ENCODE measurements around the gene TRABD2B. TPM values are rescaled to one million over a fixed set of nuclear protein-coding genes. Genes with fewer than 3 reads are reported as not detected.

Gene TRABD2B
- total RNA-seq, 2 donors from 2014 or later, result 3.1 to 8.1 TPM

- no peak overlapping the region for H3K4me3 ChIP-seq
- H3K4me1 ChIP-seq, result peaks cover 0 to 34% of the 10 kb centered on the region in 2 donors
- H3K27ac ChIP-seq, result no peak overlapping the region
- TF ChIP-seq CTCF (IDR thresholded peaks at IDR 0.05), result no peak
- H3K36me3 ChIP-seq, result no peaks in the 10 kb centered on the region
- no peaks in the 10 kb centered on the region for H3K27me3 ChIP-seq
- no peaks in the 10 kb centered on the region for H3K9me3 ChIP-seq
- no peak for DNase-seq (ENCODE audit: low spot score)
Measured at GRCh38 chr1:47981667-47982350, 15.4 kb downstream of the TRABD2B start.

GRCh38 chr1:47980501-47980900, 16.7 kb downstream of the TRABD2B start:
- Histone ChIP-seq H3K27me3 (no peaks in the 10 kb centered on the region), H3K36me3 (no peaks in the 10 kb centered on the region), H3K27ac (no peak overlapping the region), H3K4me3 (no peak overlapping the region), H3K9me3 (no peaks in the 10 kb centered on the region), H3K4me1 (peaks cover 0 to 21% of the 10 kb centered on the region in 2 donors)
- no peak for DNase-seq (ENCODE audit: low spot score)
- no peak for TF ChIP-seq CTCF (IDR thresholded peaks at IDR 0.05)

GRCh38 chr1:47979724-47980123, 17.5 kb downstream of the TRABD2B start:
- Histone ChIP-seq H3K27ac (no peak overlapping the region), H3K4me3 (no peak overlapping the region), H3K36me3 (no peaks in the 10 kb centered on the region), H3K27me3 (no peaks in the 10 kb centered on the region), H3K9me3 (no peaks in the 10 kb centered on the region), H3K4me1 (peaks cover 0 to 14% of the 10 kb centered on the region in 2 donors)
- TF ChIP-seq CTCF (IDR thresholded peaks at IDR 0.05), result no peak
- DNase-seq (ENCODE audit: low spot score), result no peak

- Histone ChIP-seq H3K27ac (no peak overlapping the region), H3K9me3 (no peaks in the 10 kb centered on the region), H3K27me3 (no peaks in the 10 kb centered on the region), H3K4me3 (no peak overlapping the region), H3K4me1 (peaks cover 0 to 2% of the 10 kb centered on the region in 2 donors), H3K36me3 (no peaks in the 10 kb centered on the region)
- DNase-seq (ENCODE audit: low spot score), result no peak
- no peak for TF ChIP-seq CTCF (IDR thresholded peaks at IDR 0.05)
Measured at GRCh38 chr1:47978486-47978885, 18.7 kb downstream of the TRABD2B start.

GRCh38 chr1:47976728-47977127, 20.5 kb downstream of the TRABD2B start:
- Histone ChIP-seq H3K36me3 (no peaks in the 10 kb centered on the region), H3K27ac (no peak overlapping the region), H3K4me3 (no peak overlapping the region), H3K27me3 (no peaks in the 10 kb centered on the region), H3K4me1 (peaks cover 3 to 12% of the 10 kb centered on the region in 2 donors), H3K9me3 (no peaks in the 10 kb centered on the region)
- DNase-seq (ENCODE audit: low spot score), result no peak
- TF ChIP-seq CTCF (IDR thresholded peaks at IDR 0.05), result no peak

- no peaks in the 10 kb centered on the region for H3K36me3 ChIP-seq
- no peak for TF ChIP-seq CTCF (IDR thresholded peaks at IDR 0.05)
Measured at GRCh38 chr1:47976267-47976666, 20.9 kb downstream of the TRABD2B start.

More at GRCh38 chr1:47976267-47976666, 20.9 kb downstream of the TRABD2B start:
- no peaks in the 10 kb centered on the region for H3K9me3 ChIP-seq
- no peak overlapping the region for H3K27ac ChIP-seq
- no peak overlapping the region for H3K4me3 ChIP-seq
- no peak for DNase-seq (ENCODE audit: low spot score)
- peaks cover 3 to 16% of the 10 kb centered on the region in 2 donors for H3K4me1 ChIP-seq
- H3K27me3 ChIP-seq, result no peaks in the 10 kb centered on the region
